Spleen (tissue), 11 donors: ENCODE results near the gene SSBP1. TPM values are rescaled to one million over a fixed set of nuclear protein-coding genes. Genes with fewer than 3 reads are reported as not detected.
A peak's percentile ranks its signal among the peaks of the same experiment; 100 is the strongest.

Experiments used
- DNase-seq: peaks from one replicate; pipeline ENCODE4 v3.0.0-alpha.2; 2020
- H3K27ac ChIP-seq, 8 donors: fragments of 200-600 bp; sonication (generic) in 7 of 8; 1 replicate in 4 of 8; 2 replicates in 4 of 8; pipeline versions ENCODE4 v1.5.0 to v1.8.0; 2016 to 2021; ENCODE audit warnings: inconsistent platforms in 4 of 8, mild to moderate bottlenecking in 4 of 8, moderate library complexity in 1 of 8
- H3K27me3 ChIP-seq, 7 donors: fragments of 200-600 bp; sonication (generic) in 6 of 7; replicated peaks in 1 of 7; 1 replicate in 4 of 7; 2 replicates in 3 of 7; pipeline versions ENCODE4 v1.5.0 to v1.8.0; 2016 to 2021; ENCODE audit warnings: inconsistent platforms in 3 of 7, mild to moderate bottlenecking in 1 of 7
- H3K36me3 ChIP-seq, 6 donors: fragments of 200-600 bp; sonication (generic) in 5 of 6; 1 replicate in 4 of 6; 2 replicates in 2 of 6; pipeline versions ENCODE4 v1.5.0 to v1.8.0; 2016 to 2021; ENCODE audit warnings: inconsistent platforms in 2 of 6
- H3K4me1 ChIP-seq, 6 donors: fragments of 200-600 bp; sonication (generic) in 5 of 6; 1 replicate in 3 of 6; 2 replicates in 3 of 6; pipeline versions ENCODE4 v1.5.0 to v1.8.0; 2016 to 2021; ENCODE audit warnings: inconsistent platforms in 3 of 6
- H3K4me3 ChIP-seq, 8 donors: fragments of 200-600 bp; sonication (generic) in 7 of 8; 1 replicate in 4 of 8; 2 replicates in 4 of 8; pipeline versions ENCODE4 v1.5.0 to v1.8.0; 2016 to 2021; ENCODE audit warnings: inconsistent platforms in 4 of 8, mild to moderate bottlenecking in 4 of 8, moderate library complexity in 2 of 8
- H3K9me3 ChIP-seq, 8 donors: fragments of 200-600 bp; sonication (generic) in 7 of 8; 1 replicate in 4 of 8; 2 replicates in 4 of 8; pipeline versions ENCODE4 v1.5.0 to v1.8.0; 2016 to 2021; ENCODE audit warnings: inconsistent platforms in 4 of 8
- CTCF ChIP-seq, 11 experiments: fragments of 200-600 bp in 7 of 11; fragments of 450-650 bp in 4 of 11; sonication (generic) in 4 of 11; IDR thresholded peaks in 8 of 11; conservative IDR thresholded peaks in 3 of 11; 1 replicate in 7 of 11; 2 replicates in 4 of 11; pipeline versions ENCODE4 v1.4.0 to v1.8.0; 2016 to 2021; ENCODE audit warnings: antibody characterized with exemption in 11 of 11, inconsistent platforms in 4 of 11, mild to moderate bottlenecking in 1 of 11
- POLR2A ChIP-seq, 3 donors: fragments of 450-650 bp; IDR thresholded peaks; one replicate each; pipeline ENCODE4 v1.5.1; 2017; ENCODE audit warnings: antibody characterized with exemption in 3 of 3, mild to moderate bottlenecking in 1 of 3
- POLR2AphosphoS5 ChIP-seq, 3 donors: sonication (generic); formaldehyde crosslinking; IDR thresholded peaks; one replicate each; pipeline ENCODE4 v1.5.1; 2017; ENCODE audit warnings: antibody characterized with exemption in 3 of 3
- WGBS, 5 donors: extraction: QIAGEN DNeasy Blood & Tissue Kit in 3 of 5; methylation state at CpG; one replicate each; pipeline versions ENCODE4 v1.1.5 to v1.1.7; 2013 to 2018; 5-methylcytosine and 5-hydroxymethylcytosine counted together
- intact Hi-C: fragments of 100-400 bp; cut with DNase I; formaldehyde crosslinking; loops from one replicate; pipeline ENCODE4 v1.15.0; 2023; ENCODE audit warnings: low total_unique reads
- polyA plus RNA-seq, 3 donors: library from polyadenylated mRNA; stranded (reverse); fragments of 200-250 nt; gene quantifications; one replicate each; pipeline ENCODE4 v1.2.1, GENCODE V29; 2013
- total RNA-seq, 7 donors: library from RNA; depleted of rRNA in 3 of 7; stranded (reverse); fragments of >200 nt in 3 of 7; fragmentation: NEBNext Ultra II Directional in 4 of 7; extraction: Animal tissue kit (Norgen Biotek cat#: 25700) in 4 of 7; gene quantifications; one replicate each; pipeline versions ENCODE4 v1.1.0 to v1.2.1, GENCODE V29; 2016 to 2021
- donor health status: healthy with polysubstance abuse.
- donor health status: DM: no; HTN: no; CAD: no; lungs with moderate emphysema.
- donor health status: DM: no; HTN: no; CAD: no.
- donor health status: Bipolar disorder and iron deficiency.
- donor health status: healthy.
- donor health status: DM: no; HTN: no; CAD: no.
- donor health status: DM: yes; HTN: yes; CAD: no.

SSBP1 gene
- total and polyA plus RNA-seq, 10 donors: 69.3 to 185 (median 104) TPM

- Histone ChIP-seq H3K27ac (no peak within 1 kb of the TSS), H3K36me3 (peaks cover 3 to 61% (median 32%) of the 10 kb centered on the region in 6 donors), H3K27me3 (no peaks in the 10 kb centered on the region), H3K9me3 (peaks cover 0 to 15% (median 9%) of the 10 kb centered on the region in 8 donors), H3K4me1 (no peaks in the 10 kb centered on the region), H3K4me3 (no peak within 1 kb of the TSS)
- intact Hi-C loops: no loop called here
- TF ChIP-seq POLR2AphosphoS5 (IDR thresholded peaks at IDR 0.05) (no peak), POLR2A (IDR thresholded peaks at IDR 0.05) (no peak), CTCF (IDR thresholded peaks at IDR 0.05 in 8 of 11, conservative IDR thresholded peaks at IDR 0.05 in 3 of 11) (no peak)
- WGBS, 5 donors: 83 to 100% (median 97%) methylated on average over 1 of the region's 1 CpG
- DNase-seq: no peak
Measured at GRCh38 chr7:141776374-141776773, 38.2 kb downstream of the SSBP1 start, which contains the start of gene TAS2R4. Gene TAS2R4 (plus strand): TSS chr7:141776674. CDS start chr7:141778489, 1,815 bp downstream.

- H3K4me1 ChIP-seq: peaks cover 0 to 9% (median 0%) of the 10 kb centered on the region in 6 donors
- H3K9me3 ChIP-seq: no peaks in the 10 kb centered on the region
- no peak overlapping the region for H3K27ac ChIP-seq
- H3K36me3 ChIP-seq: peaks cover 0 to 26% (median 10%) of the 10 kb centered on the region in 6 donors
- 58 to 76% (median 67%) methylated on average over 13 of the region's 13 CpGs for WGBS, 5 donors
- DNase-seq: no peak
- no peak overlapping the region for H3K4me3 ChIP-seq
- intact Hi-C loops: no loop called here
- H3K27me3 ChIP-seq: no peaks in the 10 kb centered on the region
- no peak for TF ChIP-seq POLR2AphosphoS5 (IDR thresholded peaks at IDR 0.05)
- peak in 10 of 11 experiments; percentile 15 to 70 (median 56) for TF ChIP-seq CTCF (IDR thresholded peaks at IDR 0.05 in 8 of 11, conservative IDR thresholded peaks at IDR 0.05 in 3 of 11)
Measured at GRCh38 chr7:141785706-141786552, 47.8 kb downstream of the SSBP1 start.

DNA sequence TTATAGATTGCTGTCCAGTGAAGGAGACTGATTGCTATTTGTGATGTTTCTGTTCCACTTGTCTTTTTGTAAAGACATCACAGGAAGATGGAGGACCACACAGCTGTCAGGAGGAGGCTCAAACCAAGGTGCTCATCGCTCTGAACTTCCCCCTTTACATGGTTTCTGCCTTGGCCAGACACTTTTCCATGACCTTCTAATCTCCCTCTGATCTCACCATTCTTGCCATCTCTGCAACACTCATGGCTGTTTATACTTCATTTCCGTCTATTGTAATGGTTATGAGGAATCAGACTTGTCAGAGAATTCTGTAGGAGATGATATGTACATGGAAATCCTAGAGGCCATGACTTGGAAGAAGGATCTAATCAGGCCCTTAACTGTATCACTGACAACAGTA, 50.1 kb downstream of the SSBP1 start:
- no peak overlapping the region for H3K27ac ChIP-seq
- WGBS, 5 donors: 69 to 87% (median 82%) methylated on average over 2 of the region's 2 CpGs
- no peak for TF ChIP-seq POLR2A (IDR thresholded peaks at IDR 0.05)
- no peak for TF ChIP-seq POLR2AphosphoS5 (IDR thresholded peaks at IDR 0.05)
- no peak for TF ChIP-seq CTCF (IDR thresholded peaks at IDR 0.05 in 8 of 11, conservative IDR thresholded peaks at IDR 0.05 in 3 of 11)

GRCh38 chr7:141789917-141790316, 51.8 kb downstream of the SSBP1 start, which contains the start of gene TAS2R5:
Gene TAS2R5 (plus strand): TSS chr7:141790217. CDS start chr7:141790362, 145 bp downstream.
- Histone ChIP-seq H3K36me3 (peaks cover 0 to 36% (median 11%) of the 10 kb centered on the region in 6 donors), H3K27me3 (no peaks in the 10 kb centered on the region), H3K4me1 (peaks cover 0 to 9% (median 0%) of the 10 kb centered on the region in 6 donors), H3K9me3 (no peaks in the 10 kb centered on the region), H3K4me3 (no peak within 1 kb of the TSS), H3K27ac (no peak within 1 kb of the TSS)
- intact Hi-C loops: no loop called here
- 76 to 98% (median 88%) methylated on average over 5 of the region's 5 CpGs for WGBS, 5 donors
- DNase-seq: no peak
- TF ChIP-seq POLR2A (IDR thresholded peaks at IDR 0.05) (no peak), POLR2AphosphoS5 (IDR thresholded peaks at IDR 0.05) (no peak), CTCF (IDR thresholded peaks at IDR 0.05 in 8 of 11, conservative IDR thresholded peaks at IDR 0.05 in 3 of 11) (no peak)

More for the DNA sequence above, 50.1 kb downstream of the SSBP1 start:
- Histone ChIP-seq H3K27me3 (no peaks in the 10 kb centered on the region), H3K9me3 (no peaks in the 10 kb centered on the region), H3K4me3 (no peak overlapping the region), H3K36me3 (peaks cover 0 to 29% (median 11%) of the 10 kb centered on the region in 6 donors), H3K4me1 (peaks cover 0 to 9% (median 0%) of the 10 kb centered on the region in 6 donors)
- DNase-seq: no peak
- intact Hi-C loops: no loop called here
